Measurements from ENCODE around the gene POLR3G.

POLR3G gene

GRCh38 chr5:90495146-90495545 is 20.5 kb downstream of the POLR3G start:
- DNase-seq (ENCODE audit: low read depth in 2 of 3, low spot score in 2 of 3), result no peak

GRCh38 chr5:90503596-90503995 is 28.9 kb downstream of the POLR3G start:
- DNase-seq (ENCODE audit: low read depth in 2 of 3, low spot score in 2 of 3), result no peak

GRCh38 chr5:90504743-90505142 is 30.1 kb downstream of the POLR3G start:
- no peak for DNase-seq (ENCODE audit: low read depth in 2 of 3, low spot score in 2 of 3)

- no peak for DNase-seq (ENCODE audit: low read depth in 2 of 3, low spot score in 2 of 3)
These were observed 31.6 kb downstream of the POLR3G start for GRCh38 chr5:90506221-90506620.

- DNase-seq (ENCODE audit: low read depth in 2 of 3, low spot score in 2 of 3), result no peak
These were observed 35.8 kb downstream of the POLR3G start for GRCh38 chr5:90510438-90510837.

- DNase-seq (ENCODE audit: low read depth in 2 of 3, low spot score in 2 of 3), result no peak
These were observed 39.9 kb downstream of the POLR3G start for GRCh38 chr5:90514520-90514919.

- DNase-seq (ENCODE audit: low read depth in 2 of 3, low spot score in 2 of 3), result no peak
These were observed 44.0 kb downstream of the POLR3G start for GRCh38 chr5:90518661-90519060.

GRCh38 chr5:90519081-90519480 is 44.4 kb downstream of the POLR3G start:
- DNase-seq (ENCODE audit: low read depth in 2 of 3, low spot score in 2 of 3), result no peak

- DNase-seq (ENCODE audit: low read depth in 2 of 3, low spot score in 2 of 3), result no peak
These were observed 54.0 kb downstream of the POLR3G start for GRCh38 chr5:90528601-90529193.

GRCh38 chr5:90529194-90529938 is 54.7 kb downstream of the POLR3G start, which contains the start of gene LYSMD3:
LYSMD3 (minus strand) TSS chr5:90529584; CDS start chr5:90525289, 4,295 bp downstream.
- DNase-seq (ENCODE audit: low read depth in 2 of 3, low spot score in 2 of 3), result peak; percentile 80 to 93 (median 83)

- DNase-seq (ENCODE audit: low read depth in 2 of 3, low spot score in 2 of 3), result peak in 1 of 3 experiments; percentile 18
These were observed 55.4 kb downstream of the POLR3G start for GRCh38 chr5:90529939-90530677.

GRCh38 chr5:90530736-90531487 is 56.2 kb downstream of the POLR3G start:
- DNase-seq (ENCODE audit: low read depth in 2 of 3, low spot score in 2 of 3), result no peak

GRCh38 chr5:90533794-90534193 is 59.1 kb downstream of the POLR3G start:
- DNase-seq (ENCODE audit: low read depth in 2 of 3, low spot score in 2 of 3), result no peak

GRCh38 chr5:90534922-90535321 is 60.3 kb downstream of the POLR3G start:
- no peak for DNase-seq (ENCODE audit: low read depth in 2 of 3, low spot score in 2 of 3)

- no peak for DNase-seq (ENCODE audit: low read depth in 2 of 3, low spot score in 2 of 3)
These were observed 68.3 kb downstream of the POLR3G start for GRCh38 chr5:90542827-90543519.

- no peak for DNase-seq (ENCODE audit: low read depth in 2 of 3, low spot score in 2 of 3)
These were observed 70.8 kb downstream of the POLR3G start for GRCh38 chr5:90545511-90545910.

GRCh38 chr5:90546216-90546837 is 71.7 kb downstream of the POLR3G start:
- no peak for DNase-seq (ENCODE audit: low read depth in 2 of 3, low spot score in 2 of 3)

GRCh38 chr5:90547072-90547536 is 72.4 kb downstream of the POLR3G start:
- no peak for DNase-seq (ENCODE audit: low read depth in 2 of 3, low spot score in 2 of 3)

- DNase-seq (ENCODE audit: low read depth in 2 of 3, low spot score in 2 of 3), result no peak
These were observed 73.5 kb downstream of the POLR3G start for GRCh38 chr5:90548069-90548593.

- no peak for DNase-seq (ENCODE audit: low read depth in 2 of 3, low spot score in 2 of 3)
These were observed 74.6 kb downstream of the POLR3G start for GRCh38 chr5:90549223-90549622.

All from activated CD8-positive, alpha-beta memory T cell treated with anti-CD3 and anti-CD28 coated beads for 48 hours (primary cell).